HCT116 (cell line): Measurements from ENCODE around the gene OR52E8. TPM values are rescaled to one million over a fixed set of nuclear protein-coding genes. Genes with fewer than 3 reads are reported as not detected.

ENCODE experiments used
- ATAC-seq: fragments of 200-7000 bp; cut with Tn5 transposase; 2 replicates; pipeline ENCODE4 v1.9.1; 2020; ENCODE audit warnings: mild to moderate bottlenecking, moderate library complexity
- BruUV-seq: library from RNA; stranded (reverse); fragments of 400-500 nt; replicated peaks from 2 replicates; lab custom pipeline; 2021; lab: Mats Ljungman, UMichigan
- CTCF ChIA-PET: fragments of 300-600 bp; sonication (Branson Sonifier 250); formaldehyde crosslinking; loops from one replicate; lab custom pipeline; 2021; ENCODE audit warnings: antibody characterized with exemption; lab: Charles Lee
- POLR2A ChIA-PET: fragments of 300-600, 350-600 bp; sonication (Branson Sonifier 250); formaldehyde crosslinking; loops from one replicate; lab custom pipeline; 2021; ENCODE audit warnings: antibody characterized with exemption; lab: Charles Lee
- RAD21 ChIA-PET, 2 experiments: fragments of 300-600 bp; sonication (Branson Sonifier 250); formaldehyde crosslinking; loops; one replicate each; lab custom pipeline; 2023; ENCODE audit warnings: low total read pairs in 2 of 2; ENCODE audit not compliant: uncharacterized antibody in 2 of 2, unreplicated experiment in 2 of 2, low non-redundant PET in 1 of 2; lab: Charles Lee
- DNase-seq: peaks from one replicate; pipeline ENCODE4 v3.0.0-alpha.2; 2010; ENCODE audit warnings: low read depth, low spot score
- H2AFZ ChIP-seq: fragments of 200-600 bp; shearing (Covaris generic), sonication (generic); 2 replicates; pipeline ENCODE4 v1.6.1; 2017; ENCODE audit warnings: low read depth, mixed run types, mixed read lengths, antibody characterized with exemption, low read length; ENCODE audit not compliant: poor library complexity, severe bottlenecking
- H3K27ac ChIP-seq: 2 replicates; pipeline ENCODE4 v1.5.1; 2012; ENCODE audit warnings: low read depth, low read length
- H3K27me3 ChIP-seq: fragments of 200-600 bp; sonication (generic); 2 replicates; pipeline ENCODE4 v1.6.1; 2016; ENCODE audit warnings: mixed run types, low read length, mixed read lengths; ENCODE audit not compliant: insufficient read depth
- H3K36me3 ChIP-seq, 2 experiments: fragments of 200-500 bp in 1 of 2; fragments of 200-600 bp in 1 of 2; sonication (Bioruptor generic) in 1 of 2; sonication (generic) in 1 of 2; 2 replicates each; pipeline versions ENCODE4 v1.5.1 to v1.6.1; 2014 to 2016; ENCODE audit warnings: low read length in 2 of 2, inconsistent platforms in 1 of 2, mixed read lengths in 1 of 2, mixed run types in 1 of 2; ENCODE audit not compliant: insufficient read depth in 2 of 2, control insufficient read depth in 1 of 2
- H3K4me1 ChIP-seq, 2 experiments: fragments of 200-600 bp in 1 of 2; sonication (generic) in 1 of 2; 2 replicates each; pipeline versions ENCODE4 v1.5.1 to v1.6.1; 2012 to 2017; ENCODE audit warnings: low read length in 2 of 2, inconsistent platforms in 1 of 2, mild to moderate bottlenecking in 1 of 2, mixed read lengths in 1 of 2, mixed run types in 1 of 2, moderate library complexity in 1 of 2; ENCODE audit not compliant: insufficient read depth in 2 of 2, control insufficient read depth in 1 of 2
- H3K4me2 ChIP-seq: fragments of 200-600 bp; sonication (generic); 2 replicates; pipeline ENCODE4 v1.6.1; 2017; ENCODE audit warnings: mixed run types, low read length, mixed read lengths
- H3K4me3 ChIP-seq, 2 experiments: fragments of 200-600 bp in 1 of 2; sonication (generic) in 1 of 2; replicated peaks in 1 of 2; 2 replicates each; pipeline ENCODE4 v1.5.1; 2011 to 2016; ENCODE audit warnings: low read length in 2 of 2, control low read depth in 1 of 2, low read depth in 1 of 2, mild to moderate bottlenecking in 1 of 2, mixed read lengths in 1 of 2, mixed run types in 1 of 2
- H3K79me2 ChIP-seq: fragments of 200-600 bp; sonication (generic); 2 replicates; pipeline ENCODE4 v1.6.1; 2017; ENCODE audit warnings: mild to moderate bottlenecking, mixed run types, low read length, moderate library complexity, mixed read lengths; ENCODE audit not compliant: insufficient read depth
- H3K9ac ChIP-seq: fragments of 200-600 bp; sonication (generic); 2 replicates; pipeline ENCODE4 v1.6.1; 2016; ENCODE audit warnings: low read length, mixed read lengths
- H3K9me2 ChIP-seq: fragments of 200-600 bp; sonication (generic), shearing (Covaris generic); 2 replicates; pipeline ENCODE4 v1.6.1; 2017; ENCODE audit warnings: mixed run types, mild to moderate bottlenecking, moderate library complexity; ENCODE audit not compliant: insufficient read depth
- H3K9me3 ChIP-seq, 2 experiments: fragments of 200-500 bp in 1 of 2; fragments of 200-600 bp in 1 of 2; sonication (Bioruptor generic) in 1 of 2; sonication (generic) in 1 of 2; 2 replicates each; pipeline ENCODE4 v1.6.1; 2014 to 2017; ENCODE audit warnings: low read length in 2 of 2, mixed read lengths in 2 of 2, inconsistent platforms in 1 of 2, low read depth in 1 of 2, mild to moderate bottlenecking in 1 of 2, mixed run types in 1 of 2, moderate library complexity in 1 of 2; ENCODE audit not compliant: control insufficient read depth in 1 of 2, insufficient read depth in 1 of 2
- H4K20me1 ChIP-seq: fragments of 200-600 bp; sonication (generic), shearing (Covaris generic); 2 replicates; pipeline ENCODE4 v1.6.1; 2017; ENCODE audit warnings: mixed run types, mild to moderate bottlenecking, moderate library complexity; ENCODE audit not compliant: insufficient read depth
- ATF3 ChIP-seq: IDR thresholded peaks from 2 replicates; pipeline ENCODE4 v1.6.1; 2012
- EGR1 ChIP-seq: IDR thresholded peaks from 2 replicates; pipeline ENCODE4 v1.6.1; 2012; ENCODE audit warnings: low read depth
- EZH2phosphoT487 ChIP-seq: fragments of 200-600 bp; IDR thresholded peaks from 2 replicates; pipeline ENCODE4 v1.6.1; 2018; ENCODE audit warnings: antibody characterized with exemption, borderline replicate concordance
- JUND ChIP-seq: IDR thresholded peaks from 2 replicates; pipeline ENCODE4 v1.6.1; 2012
- POLR2AphosphoS5 ChIP-seq: IDR thresholded peaks from 2 replicates; pipeline ENCODE4 v1.6.1; 2011; ENCODE audit warnings: mild to moderate bottlenecking, low read depth, low read length, moderate library complexity
- REST ChIP-seq: IDR thresholded peaks from 2 replicates; pipeline ENCODE4 v1.6.1; 2012; ENCODE audit warnings: low read depth
- ZFX ChIP-seq: fragments of 450-650 bp; IDR thresholded peaks from 2 replicates; pipeline ENCODE4 v1.6.1; 2017
- ZNF274 ChIP-seq: fragments of 200-500 bp; sonication (Bioruptor generic); IDR thresholded peaks from 2 replicates; pipeline ENCODE4 v1.6.1; 2014; ENCODE audit warnings: mild to moderate bottlenecking, low read depth, low read length, inconsistent platforms
- intact Hi-C: fragments of 100-400 bp; cut with micrococcal nuclease; formaldehyde crosslinking; loops from 2 replicates; pipeline ENCODE4 v1.10.0; 2022
- total RNA-seq: library from RNA; stranded (reverse); gene quantifications from one replicate; pipeline ENCODE4 v1.2.1, GENCODE V29; 2021; ENCODE audit not compliant: unreplicated experiment

OR52E8 gene
- total RNA-seq, 1 experiment from 2014 or later, result not detected

- Histone ChIP-seq H4K20me1 (no peaks in the 10 kb centered on the region), H3K27ac (no peak overlapping the region), H3K79me2 (no peaks in the 10 kb centered on the region), H3K9me3 (no peaks in the 10 kb centered on the region), H3K9me2 (no peaks in the 10 kb centered on the region), H3K9ac (no peak overlapping the region), H2AFZ (no peak overlapping the region), H3K36me3 (no peaks in the 10 kb centered on the region), H3K27me3 (peaks cover 34% of the 10 kb centered on the region), H3K4me1 (no peaks in the 10 kb centered on the region), H3K4me3 (no peak overlapping the region), H3K4me2 (no peak overlapping the region)
- DNase-seq (no peak), ATAC-seq (no peak)
- POLR2A ChIA-PET, result no interaction called here
- CTCF ChIA-PET, result no interaction called here
- TF ChIP-seq POLR2AphosphoS5 (no peak), REST (no peak), JUND (no peak), EZH2phosphoT487 (no peak), ZFX (no peak), ATF3 (no peak)
- RAD21 ChIA-PET, result no interaction called here
- intact Hi-C loops, result no loop called here
- BruUV-seq, result no TSS peak
These were observed 19.8 kb downstream of the OR52E8 start for GRCh38 chr11:5837695-5838094.

- intact Hi-C loops, result no loop called here
- CTCF ChIA-PET, result no interaction called here
- no peak overlapping the region for H3K9ac ChIP-seq
- H3K4me3 ChIP-seq, result no peak overlapping the region
- H2AFZ ChIP-seq, result no peak overlapping the region
- no peaks in the 10 kb centered on the region for H3K9me3 ChIP-seq
- POLR2A ChIA-PET, result no interaction called here
- TF ChIP-seq EGR1, result no peak
- TF ChIP-seq ATF3, result no peak
- no peak for TF ChIP-seq ZNF274
- H3K27ac ChIP-seq, result no peak overlapping the region
- H3K4me1 ChIP-seq, result no peaks in the 10 kb centered on the region
- RAD21 ChIA-PET, result no interaction called here
- no peak for ATAC-seq
- no peaks in the 10 kb centered on the region for H3K36me3 ChIP-seq
- no peak for DNase-seq
- peaks cover 62% of the 10 kb centered on the region for H3K27me3 ChIP-seq
- H3K4me2 ChIP-seq, result no peak overlapping the region
- H3K9me2 ChIP-seq, result no peaks in the 10 kb centered on the region
- H3K79me2 ChIP-seq, result no peaks in the 10 kb centered on the region
- no TSS peak for BruUV-seq
- no peaks in the 10 kb centered on the region; the same call in 1 of the 2 replicates for H4K20me1 ChIP-seq
These were observed 24.0 kb downstream of the OR52E8 start for GRCh38 chr11:5833446-5833845.
